Retinal pigment epithelial cell (primary cell): Measurements from ENCODE around the gene CEND1.

ENCODE experiments used
- DNase-seq: peaks from one replicate; pipeline ENCODE4 v3.0.0-alpha.2; 2010; ENCODE audit warnings: low read depth
- H3K4me3 ChIP-seq: 2 replicates; pipeline ENCODE4 v1.5.1; 2011; ENCODE audit warnings: mild to moderate bottlenecking, low read length, control low read depth, moderate library complexity
- CTCF ChIP-seq: conservative IDR thresholded peaks from 2 replicates; pipeline ENCODE4 v1.5.1; 2011; ENCODE audit warnings: low read depth, low read length, control low read depth, inconsistent platforms

Gene CEND1

DNA sequence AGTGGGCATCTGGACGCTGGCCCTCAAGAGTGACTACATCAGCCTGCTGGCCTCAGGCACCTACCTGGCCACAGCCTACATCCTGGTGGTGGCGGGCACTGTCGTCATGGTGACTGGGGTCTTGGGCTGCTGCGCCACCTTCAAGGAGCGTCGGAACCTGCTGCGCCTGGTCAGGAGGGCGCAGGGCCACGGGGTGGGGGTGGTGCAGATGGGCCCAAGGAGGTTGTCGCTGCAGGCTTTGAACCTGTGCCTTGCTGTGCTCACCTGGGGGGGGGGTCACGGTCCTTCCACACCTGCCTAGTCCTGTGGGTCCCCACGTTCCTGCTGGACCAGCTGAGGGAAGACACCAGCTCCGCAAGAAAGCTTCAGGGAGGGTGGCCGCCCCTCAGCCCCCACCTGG is 46.4 kb upstream of the CEND1 start:
- no peak for TF ChIP-seq CTCF
- DNase-seq: no peak
- H3K4me3 ChIP-seq: no peak overlapping the region

GRCh38 chr11:834371-835316 is 44.8 kb upstream of the CEND1 start:
- DNase-seq: peak; percentile 95
- TF ChIP-seq CTCF: no peak
- peak overlapping the region; percentile 80 for H3K4me3 ChIP-seq

DNA sequence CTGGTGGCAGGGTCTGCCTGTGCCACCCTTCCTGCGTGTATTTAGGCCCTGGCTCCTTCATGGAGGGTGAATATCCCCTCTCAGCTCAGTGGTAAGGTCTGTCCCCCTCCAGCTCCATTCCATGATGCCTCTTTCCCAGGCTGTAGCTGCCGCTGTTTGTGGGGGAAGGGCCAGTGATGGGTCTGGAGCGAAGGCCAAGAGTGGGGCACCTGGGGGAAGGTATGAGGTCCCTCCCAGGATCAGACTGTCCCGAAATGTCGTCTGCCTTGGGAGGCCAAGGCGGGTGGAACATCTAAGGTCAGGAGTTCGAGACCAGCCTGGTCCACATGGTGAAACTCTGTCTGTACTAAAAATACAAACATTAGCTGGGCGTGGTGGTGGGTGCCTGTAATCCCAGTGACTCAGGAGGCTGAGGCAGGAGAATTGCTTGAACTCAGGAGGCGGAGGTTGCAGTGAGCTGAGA is 44.0 kb upstream of the CEND1 start:
- TF ChIP-seq CTCF: no peak
- H3K4me3 ChIP-seq: peak overlapping the region; percentile 80
- DNase-seq: no peak

- no peak for DNase-seq
- peak overlapping the region; percentile 80 for H3K4me3 ChIP-seq
- TF ChIP-seq CTCF: no peak
These were observed 43.4 kb upstream of the CEND1 start for GRCh38 chr11:833114-833791.

DNA sequence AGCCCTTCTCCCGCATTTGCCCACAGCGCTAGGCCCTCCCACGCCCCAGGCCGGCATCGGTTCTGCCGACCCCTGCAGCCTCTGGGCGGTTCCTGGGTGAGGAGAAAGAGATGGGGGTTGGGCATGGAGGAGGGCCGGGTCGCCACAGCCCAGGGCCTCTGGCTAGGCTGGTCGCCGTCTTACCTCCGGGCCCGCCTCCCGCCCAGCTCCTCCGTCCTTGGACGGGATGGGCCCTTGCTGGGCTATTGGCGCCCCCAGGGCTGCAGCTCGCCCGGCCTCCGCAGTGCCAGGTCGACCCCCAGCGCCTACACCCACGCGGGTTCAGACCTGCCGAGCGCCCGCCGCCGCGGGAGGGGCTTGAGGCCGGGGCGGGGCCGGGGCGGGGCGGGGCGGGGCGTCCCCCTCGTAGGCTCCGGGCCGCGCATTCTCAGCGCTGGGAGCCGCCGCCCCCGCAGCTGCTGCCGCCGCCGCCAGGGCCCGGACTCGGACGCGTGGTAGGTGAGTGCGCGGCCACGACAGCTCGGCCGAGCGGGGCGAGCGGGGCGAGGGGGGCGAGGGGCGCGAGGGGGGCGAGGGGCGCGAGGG is 42.7 kb upstream of the CEND1 start, which contains the start of gene CD151:
TSS of gene CD151 (plus strand) at position 424 of the 585 bp plus-strand sequence. CDS start 3,118 bp downstream, outside the sequence.
- TF ChIP-seq CTCF: no peak
- peak within 1 kb of the TSS; percentile 80 for H3K4me3 ChIP-seq
- no peak for DNase-seq

DNA sequence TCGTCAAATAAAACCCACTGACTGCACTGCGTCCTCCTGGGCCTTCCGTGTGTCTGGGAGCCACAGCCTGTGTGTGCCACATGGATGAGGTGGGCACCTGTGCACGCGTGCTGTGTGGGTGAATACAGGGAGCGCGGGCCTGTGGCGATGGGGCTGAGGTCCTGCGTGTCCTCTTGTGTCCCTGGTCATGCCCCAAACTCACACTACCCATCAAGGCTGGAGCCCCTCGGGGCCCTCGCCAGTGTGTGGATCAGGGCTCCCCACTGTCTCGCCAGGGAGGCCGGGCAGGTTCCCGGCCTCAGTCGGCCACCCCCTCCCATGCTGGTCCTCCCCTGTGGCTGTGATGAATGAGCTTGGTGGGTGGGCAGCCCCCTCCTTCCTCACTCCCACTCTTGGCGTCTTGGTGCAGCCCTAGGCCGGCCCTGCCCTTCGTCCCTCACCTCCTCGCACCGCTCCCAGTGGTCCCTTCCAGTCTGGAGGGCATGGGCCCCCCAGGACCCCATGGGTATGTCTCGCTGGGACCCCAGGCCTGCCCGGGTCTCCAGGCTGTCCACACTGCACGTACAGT is 42.2 kb upstream of the CEND1 start:
- no peak for DNase-seq
- TF ChIP-seq CTCF: no peak
- peak overlapping the region; percentile 50 for H3K4me3 ChIP-seq
